ENCODE data around the gene GPR18.
"Not testable (repeated sequence)": the region's sequence is repeated elsewhere in the genome, so short reads cannot be mapped to it uniquely, and the experiment has no call there.

GPR18 gene

DNA sequence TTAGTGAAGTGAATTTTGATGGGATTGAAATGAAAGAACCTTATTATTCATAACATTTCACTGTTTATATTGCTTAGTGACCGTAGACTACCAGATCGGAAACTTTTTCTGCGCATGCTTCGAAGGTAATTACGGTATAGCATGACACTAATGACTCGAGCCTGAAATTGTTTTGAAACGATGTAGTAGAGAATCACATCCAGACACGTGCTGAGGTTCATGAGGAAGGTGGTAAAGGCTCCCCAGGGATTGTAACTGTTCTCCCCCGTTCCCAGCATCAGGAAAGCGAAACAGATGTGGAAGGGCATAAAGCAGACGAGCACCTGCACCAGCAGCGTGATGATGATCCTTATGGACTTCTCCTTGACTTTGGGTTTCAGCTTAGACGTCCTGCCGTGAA is 3.3 kb downstream of the GPR18 start:
- peaks cover 32% of the 10 kb centered on the region for H3K36me3 ChIP-seq (ENCODE audit: control insufficient read depth, low read length)
- peaks cover 43% of the 10 kb centered on the region for H3K4me1 ChIP-seq (ENCODE audit: control insufficient read depth, low read length)
- no peaks in the 10 kb centered on the region for H4K20me1 ChIP-seq (ENCODE audit: control insufficient read depth, insufficient read depth, low read depth, low read length)
- TF ChIP-seq EZH2phosphoT487 (IDR thresholded peaks at IDR 0.05; ENCODE audit: borderline replicate concordance, low read length): no peak
- TF ChIP-seq, protein P1, sequence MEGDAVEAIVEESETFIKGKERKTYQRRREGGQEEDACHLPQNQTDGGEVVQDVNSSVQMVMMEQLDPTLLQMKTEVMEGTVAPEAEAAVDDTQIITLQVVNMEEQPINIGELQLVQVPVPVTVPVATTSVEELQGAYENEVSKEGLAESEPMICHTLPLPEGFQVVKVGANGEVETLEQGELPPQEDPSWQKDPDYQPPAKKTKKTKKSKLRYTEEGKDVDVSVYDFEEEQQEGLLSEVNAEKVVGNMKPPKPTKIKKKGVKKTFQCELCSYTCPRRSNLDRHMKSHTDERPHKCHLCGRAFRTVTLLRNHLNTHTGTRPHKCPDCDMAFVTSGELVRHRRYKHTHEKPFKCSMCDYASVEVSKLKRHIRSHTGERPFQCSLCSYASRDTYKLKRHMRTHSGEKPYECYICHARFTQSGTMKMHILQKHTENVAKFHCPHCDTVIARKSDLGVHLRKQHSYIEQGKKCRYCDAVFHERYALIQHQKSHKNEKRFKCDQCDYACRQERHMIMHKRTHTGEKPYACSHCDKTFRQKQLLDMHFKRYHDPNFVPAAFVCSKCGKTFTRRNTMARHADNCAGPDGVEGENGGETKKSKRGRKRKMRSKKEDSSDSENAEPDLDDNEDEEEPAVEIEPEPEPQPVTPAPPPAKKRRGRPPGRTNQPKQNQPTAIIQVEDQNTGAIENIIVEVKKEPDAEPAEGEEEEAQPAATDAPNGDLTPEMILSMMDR (IDR thresholded peaks at IDR 0.05; ENCODE audit: low read depth, low read length, poor library complexity, severe bottlenecking): no peak
- H3K27me3 ChIP-seq (ENCODE audit: control insufficient read depth, low read length): no peaks in the 10 kb centered on the region
- H3K4me3 ChIP-seq (ENCODE audit: low read length): no peak overlapping the region
- H3F3A ChIP-seq (ENCODE audit: control insufficient read depth, insufficient read depth): peaks cover 31% of the 10 kb centered on the region
- no peak overlapping the region for H3K4me2 ChIP-seq (ENCODE audit: low read length)
- no peaks in the 10 kb centered on the region for H3K9me3 ChIP-seq (ENCODE audit: control insufficient read depth, insufficient read depth, low read length)
- H3K9me2 ChIP-seq (replicated peaks; ENCODE audit: control insufficient read depth, low read length): no peaks in the 10 kb centered on the region
- H3K79me2 ChIP-seq (ENCODE audit: control insufficient read depth, low read length): peaks cover 25% of the 10 kb centered on the region
- no peak overlapping the region for H3K27ac ChIP-seq (ENCODE audit: low read depth, low read length)

DNA sequence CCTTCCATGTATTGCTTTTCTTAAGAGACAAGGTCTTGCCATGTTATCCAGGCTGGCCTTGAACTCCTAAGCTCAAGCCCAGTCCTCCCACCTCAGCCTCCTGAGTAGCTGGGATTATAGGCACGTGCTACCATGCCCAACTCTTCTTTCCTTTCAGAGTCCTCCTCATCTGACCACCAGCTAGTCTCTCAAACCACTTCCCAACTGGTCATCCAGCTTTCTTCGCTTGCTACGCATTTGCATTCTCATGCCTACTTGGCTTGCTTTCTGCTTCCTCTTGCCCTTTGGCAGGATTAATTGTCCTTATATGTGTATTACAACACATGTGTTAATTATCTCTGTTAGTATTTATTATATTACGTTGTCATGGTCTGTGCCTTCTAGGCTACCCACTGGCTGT is 6.3 kb downstream of the GPR18 start:
- Histone ChIP-seq H3K36me3 (ENCODE audit: control insufficient read depth, low read length) (peaks cover 34% of the 10 kb centered on the region), H3K4me2 (ENCODE audit: low read length) (no peak overlapping the region), H3K9me2 (replicated peaks; ENCODE audit: control insufficient read depth, low read length) (no peaks in the 10 kb centered on the region), H3K9me3 (ENCODE audit: control insufficient read depth, insufficient read depth, low read length) (no peaks in the 10 kb centered on the region), H3F3A (ENCODE audit: control insufficient read depth, insufficient read depth) (peaks cover 11% of the 10 kb centered on the region; the same call in 1 of the 2 replicates), H4K20me1 (ENCODE audit: control insufficient read depth, insufficient read depth, low read depth, low read length) (no peaks in the 10 kb centered on the region), H3K27me3 (ENCODE audit: control insufficient read depth, low read length) (no peaks in the 10 kb centered on the region), H3K79me2 (ENCODE audit: control insufficient read depth, low read length) (peaks cover 16% of the 10 kb centered on the region), H3K27ac (ENCODE audit: low read depth, low read length) (no peak overlapping the region), H3K4me1 (ENCODE audit: control insufficient read depth, low read length) (peaks cover 19% of the 10 kb centered on the region), H3K4me3 (ENCODE audit: low read length) (no peak overlapping the region)
- TF ChIP-seq, protein P1 (IDR thresholded peaks at IDR 0.05; ENCODE audit: low read depth, low read length, poor library complexity, severe bottlenecking): no peak
- no peak for TF ChIP-seq EZH2phosphoT487 (IDR thresholded peaks at IDR 0.05; ENCODE audit: borderline replicate concordance, low read length)

DNA sequence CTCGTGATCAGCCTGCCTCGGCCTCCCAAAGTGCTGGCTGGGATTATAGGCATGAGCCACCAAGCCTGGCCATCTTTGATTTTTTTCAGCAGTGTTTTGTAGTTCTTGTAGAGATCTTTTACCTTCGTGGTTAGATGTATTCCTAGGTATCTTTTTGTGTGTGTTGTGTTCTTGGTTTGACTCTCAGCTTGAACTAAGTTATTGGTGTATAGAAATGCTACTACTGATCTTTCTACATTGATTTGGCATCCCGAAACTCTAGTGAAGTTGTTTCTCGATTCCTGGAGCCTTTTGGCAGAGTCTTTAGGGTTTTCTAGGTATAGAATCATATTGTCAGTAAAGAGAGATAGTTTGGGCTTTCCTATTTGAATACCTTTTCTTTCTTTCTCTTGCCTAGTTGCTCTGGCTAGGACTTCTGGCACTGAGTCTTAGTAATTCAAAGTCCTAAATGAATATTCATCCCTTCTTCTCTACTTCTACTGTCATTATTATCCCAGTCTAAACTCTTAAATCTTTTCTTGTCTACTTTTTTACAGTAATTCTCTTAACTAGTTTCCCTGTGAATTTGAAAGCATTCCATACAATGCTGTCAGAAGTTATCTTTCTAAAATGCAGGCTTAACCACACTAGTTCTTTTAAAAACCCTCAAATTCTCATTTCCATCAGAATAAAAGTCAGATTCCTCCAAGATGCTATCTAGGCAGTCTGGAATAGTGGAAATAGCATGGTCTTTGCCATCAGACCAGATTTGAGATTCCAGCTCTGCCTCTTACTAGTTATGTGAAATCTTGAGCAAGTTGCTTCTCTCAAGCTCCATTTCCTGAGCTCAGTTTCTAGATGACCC is 7.0 kb downstream of the GPR18 start:
- H3K4me3 ChIP-seq (ENCODE audit: low read length): no peak overlapping the region
- no peak overlapping the region for H3K4me2 ChIP-seq (ENCODE audit: low read length)
- H3K27me3 ChIP-seq (ENCODE audit: control insufficient read depth, low read length): no peaks in the 10 kb centered on the region
- H4K20me1 ChIP-seq (ENCODE audit: control insufficient read depth, insufficient read depth, low read depth, low read length): no peaks in the 10 kb centered on the region
- no peaks in the 10 kb centered on the region for H3K9me3 ChIP-seq (ENCODE audit: control insufficient read depth, insufficient read depth, low read length)
- no peak overlapping the region for H3K27ac ChIP-seq (ENCODE audit: low read depth, low read length)
- H3K9me2 ChIP-seq (replicated peaks; ENCODE audit: control insufficient read depth, low read length): no peaks in the 10 kb centered on the region
- H3K79me2 ChIP-seq (ENCODE audit: control insufficient read depth, low read length): peaks cover 11% of the 10 kb centered on the region
- H3K4me1 ChIP-seq (ENCODE audit: control insufficient read depth, low read length): peaks cover 12% of the 10 kb centered on the region
- peaks cover 36% of the 10 kb centered on the region for H3K36me3 ChIP-seq (ENCODE audit: control insufficient read depth, low read length)
- peaks cover 9% of the 10 kb centered on the region; the same call in 1 of the 2 replicates for H3F3A ChIP-seq (ENCODE audit: control insufficient read depth, insufficient read depth)
- TF ChIP-seq, protein P1 (IDR thresholded peaks at IDR 0.05; ENCODE audit: low read depth, low read length, poor library complexity, severe bottlenecking): no peak

DNA sequence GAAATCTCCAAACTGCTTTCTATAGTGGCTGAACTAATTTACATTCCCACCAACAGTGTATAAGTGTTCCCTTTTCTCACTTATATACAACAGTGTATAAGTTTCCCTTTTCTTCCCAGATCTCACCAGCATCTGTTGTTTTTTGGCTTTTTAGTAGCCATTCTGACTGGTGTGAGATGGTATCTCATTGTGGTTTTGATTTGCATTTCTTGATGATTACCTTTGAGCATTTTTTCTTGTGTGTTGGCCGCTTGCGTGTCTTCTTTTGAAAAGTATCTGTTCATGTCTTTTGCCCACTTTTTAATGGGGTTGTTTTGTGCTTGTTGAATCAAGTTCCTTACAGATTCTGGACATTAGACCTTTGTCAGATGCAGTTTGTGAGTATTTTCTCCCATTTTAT is 8.6 kb downstream of the GPR18 start:
- not testable (repeated sequence) for H3F3A ChIP-seq (ENCODE audit: control insufficient read depth, insufficient read depth); H3K27me3 ChIP-seq (ENCODE audit: control insufficient read depth, low read length); H3K4me3 ChIP-seq (ENCODE audit: low read length); H3K27ac ChIP-seq (ENCODE audit: low read depth, low read length); H3K4me1 ChIP-seq (ENCODE audit: control insufficient read depth, low read length); H3K79me2 ChIP-seq (ENCODE audit: control insufficient read depth, low read length); H4K20me1 ChIP-seq (ENCODE audit: control insufficient read depth, insufficient read depth, low read depth, low read length); H3K9me2 ChIP-seq (replicated peaks; ENCODE audit: control insufficient read depth, low read length); H3K4me2 ChIP-seq (ENCODE audit: low read length); H3K9me3 ChIP-seq (ENCODE audit: control insufficient read depth, insufficient read depth, low read length)
- peaks cover 28% of the 10 kb centered on the region for H3K36me3 ChIP-seq (ENCODE audit: control insufficient read depth, low read length)

DNA sequence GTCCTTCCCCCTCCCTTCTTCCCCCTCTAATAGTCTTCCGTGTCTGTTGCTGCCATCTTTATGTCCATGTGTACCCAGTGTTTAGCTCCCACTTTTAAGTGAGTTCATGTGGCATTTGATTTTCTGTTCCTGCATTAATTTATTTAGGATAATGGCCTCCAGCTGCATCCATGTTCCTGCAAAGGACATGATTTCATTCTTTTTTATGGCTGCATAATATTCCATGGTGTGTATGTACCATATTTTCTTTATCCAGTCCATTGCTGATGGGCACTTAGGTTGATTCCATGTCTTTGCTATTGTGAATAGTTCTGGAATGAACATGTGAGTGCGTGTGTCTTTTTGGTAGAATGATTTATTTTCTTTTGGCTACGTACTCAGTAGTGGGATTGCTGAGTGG is 9.0 kb downstream of the GPR18 start:
- H3K79me2 ChIP-seq (ENCODE audit: control insufficient read depth, low read length); H3K9me2 ChIP-seq (replicated peaks; ENCODE audit: control insufficient read depth, low read length); H3K27ac ChIP-seq (ENCODE audit: low read depth, low read length); H3K4me2 ChIP-seq (ENCODE audit: low read length); H4K20me1 ChIP-seq (ENCODE audit: control insufficient read depth, insufficient read depth, low read depth, low read length); H3F3A ChIP-seq (ENCODE audit: control insufficient read depth, insufficient read depth); H3K4me3 ChIP-seq (ENCODE audit: low read length); H3K27me3 ChIP-seq (ENCODE audit: control insufficient read depth, low read length); H3K4me1 ChIP-seq (ENCODE audit: control insufficient read depth, low read length); H3K9me3 ChIP-seq (ENCODE audit: control insufficient read depth, insufficient read depth, low read length): not testable (repeated sequence)
- peaks cover 25% of the 10 kb centered on the region for H3K36me3 ChIP-seq (ENCODE audit: control insufficient read depth, low read length)
